Hematopoietic multipotent progenitor cell treated with erythropoietin and hydrocortisone succinate and interleukin-3 and kit ligand, for 6 days (in vitro differentiated cells): ENCODE measurements around the gene TRIM33.
A peak's percentile ranks its signal among the peaks of the same experiment; 100 is the strongest.

Experiments
- DNase-seq: peaks from one replicate; pipeline ENCODE4 v3.0.0-alpha.2; 2015

Gene TRIM33

GRCh38 chr1:114511032-114511785, at the start of gene TRIM33:
TRIM33 (minus strand) TSS chr1:114511203; CDS start chr1:114511076, 127 bp downstream.
- DNase-seq = peak; percentile 93

- DNase-seq = peak; percentile 27
These were observed 48.4 kb upstream of the TRIM33 start for GRCh38 chr1:114559356-114559755.

GRCh38 chr1:114558544-114558943, 47.5 kb upstream of the TRIM33 start:
- peak; percentile 70 for DNase-seq

- DNase-seq = no peak
These were observed 43.6 kb upstream of the TRIM33 start for GRCh38 chr1:114554577-114554976.

GRCh38 chr1:114552106-114552639, 41.2 kb upstream of the TRIM33 start:
- DNase-seq = peak; percentile 9

- no peak for DNase-seq
These were observed 40.4 kb upstream of the TRIM33 start for GRCh38 chr1:114551400-114551799.

- DNase-seq = no peak
These were observed 39.3 kb upstream of the TRIM33 start for GRCh38 chr1:114550336-114550735.

GRCh38 chr1:114549137-114549536, 38.1 kb upstream of the TRIM33 start:
- DNase-seq = no peak

GRCh38 chr1:114547076-114547475, 36.1 kb upstream of the TRIM33 start:
- DNase-seq = no peak

- no peak for DNase-seq
These were observed 34.8 kb upstream of the TRIM33 start for GRCh38 chr1:114545796-114546195.

- no peak for DNase-seq
These were observed 34.3 kb upstream of the TRIM33 start for GRCh38 chr1:114545315-114545714.

GRCh38 chr1:114540821-114541220, 29.8 kb upstream of the TRIM33 start:
- DNase-seq = no peak

- DNase-seq = no peak
These were observed 29.3 kb upstream of the TRIM33 start for GRCh38 chr1:114540272-114540671.

- DNase-seq = no peak
These were observed 25.0 kb upstream of the TRIM33 start for GRCh38 chr1:114536043-114536442.

GRCh38 chr1:114535401-114535800, 24.4 kb upstream of the TRIM33 start:
- DNase-seq = no peak

GRCh38 chr1:114531094-114531493, 20.1 kb upstream of the TRIM33 start:
- no peak for DNase-seq

- no peak for DNase-seq
These were observed 19.2 kb upstream of the TRIM33 start for GRCh38 chr1:114530224-114530623.

GRCh38 chr1:114524944-114525343, 13.9 kb upstream of the TRIM33 start:
- DNase-seq = peak; percentile 21

- no peak for DNase-seq
These were observed 11.2 kb upstream of the TRIM33 start for GRCh38 chr1:114522264-114522575.

GRCh38 chr1:114521396-114522263, 10.6 kb upstream of the TRIM33 start:
- peak; percentile 22 for DNase-seq

GRCh38 chr1:114517348-114517747, 6.3 kb upstream of the TRIM33 start:
- DNase-seq = no peak

GRCh38 chr1:114512595-114513280, 1.7 kb upstream of the TRIM33 start:
- DNase-seq = peak; percentile 60
